T-helper 2 cell treated with Interferon-gamma antibody and Interleukin-4, amounts not matched to agents 5 μg/mL and 100 μg/mL, for 36 hours (primary cell): Measurements from ENCODE around the gene HLA-F.
A peak's percentile ranks its signal among the peaks of the same experiment; 100 is the strongest.

Experiments used
- DNase-seq: peaks from one replicate; pipeline ENCODE4 v3.0.0; 2021; ENCODE audit warnings: low spot score
- H3K27ac Mint-ChIP-seq: one replicate; pipeline ENCODE4 v1.8.0; 2021; ENCODE audit warnings: mild to moderate bottlenecking, mixed read lengths
- H3K27me3 Mint-ChIP-seq: one replicate; pipeline ENCODE4 v1.8.0; 2021; ENCODE audit warnings: low read depth, mixed read lengths
- H3K36me3 Mint-ChIP-seq: one replicate; pipeline ENCODE4 v1.8.0; 2021; ENCODE audit warnings: low read depth, mixed read lengths
- H3K4me1 Mint-ChIP-seq: one replicate; pipeline ENCODE4 v1.8.0; 2021; ENCODE audit warnings: low read depth, mixed read lengths
- H3K4me3 Mint-ChIP-seq: one replicate; pipeline ENCODE4 v1.8.0; 2022; ENCODE audit warnings: mild to moderate bottlenecking, moderate library complexity, mixed read lengths
- H3K9me3 Mint-ChIP-seq: one replicate; pipeline ENCODE4 v1.8.0; 2021; ENCODE audit warnings: mixed read lengths

HLA-F gene

GRCh38 chr6:29705389-29706231, 17.6 kb upstream of the HLA-F start:
- Mint-ChIP-seq H3K4me1 (peaks cover 42% of the 10 kb centered on the region), H3K9me3 (no peaks in the 10 kb centered on the region)
- no peak for DNase-seq

DNA sequence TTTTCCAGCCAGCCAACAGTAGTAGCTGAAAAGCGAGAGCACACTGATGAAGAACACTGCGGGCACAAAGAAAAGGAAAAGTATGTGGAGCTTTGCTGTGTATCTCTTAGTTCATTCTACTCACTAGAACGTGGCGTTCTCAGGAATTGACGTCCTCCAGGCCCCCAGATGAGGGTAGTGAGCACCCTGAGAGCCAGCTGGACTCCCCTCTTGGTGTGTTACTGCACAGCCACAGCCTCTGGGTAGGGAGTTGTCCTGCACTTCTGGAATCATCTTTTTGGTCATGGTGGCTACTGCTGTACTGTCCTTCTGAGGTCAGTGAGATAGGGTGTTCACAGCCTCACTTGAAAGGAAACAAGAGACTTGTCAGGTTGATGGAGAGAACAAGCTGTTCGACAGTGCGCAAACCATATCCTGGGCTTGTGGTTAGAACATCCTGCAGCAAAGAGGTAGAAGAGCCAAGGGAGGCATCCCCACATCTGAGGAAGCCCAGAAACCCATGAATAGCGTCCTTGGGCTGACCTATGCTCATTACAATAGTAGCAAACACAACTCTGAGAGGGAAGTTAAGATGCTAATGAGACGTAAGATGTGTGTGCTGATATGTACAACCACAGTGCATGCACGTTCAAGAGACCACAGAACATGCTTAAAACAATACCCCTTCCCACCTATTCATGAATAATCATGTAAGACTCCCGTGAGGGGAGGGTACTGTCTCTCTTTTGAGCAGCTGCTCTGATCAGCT, 14.6 kb upstream of the HLA-F start:
- no peaks in the 10 kb centered on the region for H3K36me3 Mint-ChIP-seq
- DNase-seq, result peak; percentile 65
- H3K4me1 Mint-ChIP-seq, result peaks cover 44% of the 10 kb centered on the region
- peaks cover 10% of the 10 kb centered on the region for H3K27me3 Mint-ChIP-seq
- no peaks in the 10 kb centered on the region for H3K9me3 Mint-ChIP-seq
- H3K4me3 Mint-ChIP-seq, result peak overlapping the region; percentile 72
- H3K27ac Mint-ChIP-seq, result peak overlapping the region; percentile 81

More at GRCh38 chr6:29705389-29706231, 17.6 kb upstream of the HLA-F start:
- H3K4me3 Mint-ChIP-seq, result no peak overlapping the region
- H3K27me3 Mint-ChIP-seq, result peaks cover 22% of the 10 kb centered on the region
- no peak overlapping the region for H3K27ac Mint-ChIP-seq
- H3K36me3 Mint-ChIP-seq, result no peaks in the 10 kb centered on the region

DNA sequence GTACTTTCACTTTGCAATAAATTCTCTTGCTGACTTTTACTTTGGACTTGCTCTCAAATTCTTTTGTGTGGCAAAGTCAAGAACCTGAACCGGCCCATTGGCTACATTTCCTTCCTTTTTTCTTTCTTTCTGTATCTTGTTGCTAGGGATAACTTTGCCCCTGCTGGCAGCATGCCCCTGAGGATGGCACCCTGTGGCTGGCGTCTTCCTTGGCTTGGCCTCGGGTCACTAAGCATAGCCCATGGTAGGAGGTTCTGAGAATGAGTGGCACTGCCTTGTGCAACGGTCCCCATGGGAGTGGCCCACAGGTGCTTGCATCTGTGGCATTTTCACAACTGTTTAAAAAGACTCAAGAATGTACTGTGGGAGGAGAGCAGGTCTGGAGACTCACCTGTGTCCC, 14.0 kb upstream of the HLA-F start:
- Mint-ChIP-seq H3K36me3 (no peaks in the 10 kb centered on the region), H3K4me3 (peak overlapping the region; percentile 72), H3K27ac (peak overlapping the region; percentile 81), H3K27me3 (peaks cover 4% of the 10 kb centered on the region), H3K4me1 (peaks cover 44% of the 10 kb centered on the region), H3K9me3 (no peaks in the 10 kb centered on the region)
- no peak for DNase-seq

DNA sequence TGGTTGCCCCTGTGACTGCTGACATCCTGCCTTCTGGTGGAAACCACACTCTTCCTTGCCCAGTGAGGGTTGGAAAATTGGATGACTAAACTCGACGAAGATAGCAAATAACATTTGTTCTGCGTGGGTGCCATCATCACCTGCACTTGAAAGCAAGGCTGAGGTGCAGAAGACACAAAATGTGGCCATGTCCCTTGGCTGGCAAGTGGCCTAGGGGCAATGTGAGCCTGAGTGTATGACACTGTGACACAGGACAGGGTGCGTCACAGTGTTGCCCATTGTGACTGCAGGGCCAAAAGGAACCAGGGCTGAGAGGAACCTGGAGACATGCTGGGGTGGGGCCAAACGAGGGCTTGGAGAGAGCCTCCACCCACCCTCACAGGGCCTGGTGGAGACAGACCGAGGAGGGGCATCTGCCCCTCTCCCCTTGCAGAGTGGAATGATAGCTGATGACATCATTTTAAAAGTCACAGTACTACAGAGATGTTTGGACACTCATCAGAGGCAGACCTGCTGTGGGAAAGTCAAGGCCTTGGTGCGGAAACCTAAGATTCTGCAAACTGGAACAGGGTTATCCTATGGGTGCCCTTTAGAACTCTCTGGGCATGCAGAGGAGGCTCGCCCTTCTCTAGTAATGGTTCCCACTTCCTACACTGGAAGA, 12.8 kb upstream of the HLA-F start:
- H3K9me3 Mint-ChIP-seq, result no peaks in the 10 kb centered on the region
- H3K27me3 Mint-ChIP-seq, result no peaks in the 10 kb centered on the region
- H3K27ac Mint-ChIP-seq, result peak overlapping the region; percentile 29
- H3K4me1 Mint-ChIP-seq, result peaks cover 41% of the 10 kb centered on the region
- DNase-seq, result no peak
- no peaks in the 10 kb centered on the region for H3K36me3 Mint-ChIP-seq
- H3K4me3 Mint-ChIP-seq, result peak overlapping the region; percentile 56

DNA sequence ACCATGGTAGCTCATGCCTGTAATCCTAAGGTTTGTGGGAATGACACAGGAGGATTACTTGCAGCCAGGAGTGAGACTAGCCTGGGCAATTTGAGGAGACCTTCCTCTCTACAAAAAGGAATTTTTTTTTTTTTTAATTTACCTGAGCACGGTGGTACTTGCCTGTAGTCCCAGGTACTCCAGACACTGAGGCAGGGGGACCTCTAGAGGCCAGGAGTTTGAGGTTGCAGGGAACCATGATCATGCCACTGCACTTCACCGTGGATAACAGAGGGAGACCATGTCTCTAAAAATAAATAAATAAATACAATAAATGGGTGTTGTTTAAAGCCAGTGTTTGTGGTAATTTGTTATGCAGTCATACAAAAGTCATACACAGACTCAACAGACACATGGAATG, 2.4 kb upstream of the HLA-F start:
- Mint-ChIP-seq H3K27ac (no peak overlapping the region), H3K4me3 (no peak overlapping the region), H3K4me1 (peaks cover 18% of the 10 kb centered on the region), H3K27me3 (no peaks in the 10 kb centered on the region), H3K9me3 (no peaks in the 10 kb centered on the region), H3K36me3 (peaks cover 23% of the 10 kb centered on the region)
- DNase-seq, result no peak

GRCh38 chr6:29723666-29724588, 693 bp downstream of the HLA-F start:
- H3K36me3 Mint-ChIP-seq, result peaks cover 48% of the 10 kb centered on the region

GRCh38 chr6:29724937-29725869, 2.0 kb downstream of the HLA-F start:
- peak overlapping the region; percentile 92 for H3K4me3 Mint-ChIP-seq
- peak overlapping the region; percentile 11 for H3K27ac Mint-ChIP-seq
- H3K36me3 Mint-ChIP-seq, result peaks cover 48% of the 10 kb centered on the region
- no peaks in the 10 kb centered on the region for H3K27me3 Mint-ChIP-seq
- H3K9me3 Mint-ChIP-seq, result no peaks in the 10 kb centered on the region
- peaks cover 41% of the 10 kb centered on the region for H3K4me1 Mint-ChIP-seq
- DNase-seq, result no peak

More at GRCh38 chr6:29723666-29724588, 693 bp downstream of the HLA-F start:
- Mint-ChIP-seq H3K4me1 (peaks cover 39% of the 10 kb centered on the region), H3K9me3 (no peaks in the 10 kb centered on the region), H3K4me3 (peak overlapping the region; percentile 92), H3K27ac (peak overlapping the region; percentile 85), H3K27me3 (no peaks in the 10 kb centered on the region)
- peak; percentile 56 for DNase-seq

DNA sequence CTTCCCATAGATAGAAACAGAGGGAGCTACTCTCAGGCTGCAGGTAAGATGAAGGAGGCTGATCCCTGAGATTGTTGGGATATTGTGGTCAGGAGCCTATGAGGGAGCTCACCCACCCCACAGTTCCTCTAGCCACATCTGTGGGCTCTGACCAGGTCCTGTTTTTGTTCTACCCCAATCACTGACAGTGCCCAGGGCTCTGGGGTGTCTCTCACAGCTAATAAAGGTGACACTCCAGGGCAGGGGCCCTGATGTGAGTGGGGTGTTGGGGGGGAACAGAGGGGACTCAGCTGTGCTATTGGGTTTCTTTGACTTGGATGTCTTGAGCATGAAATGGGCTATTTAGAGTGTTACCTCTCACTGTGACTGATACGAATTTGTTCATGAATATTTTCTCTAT, 2.8 kb downstream of the HLA-F start:
- Mint-ChIP-seq H3K36me3 (peaks cover 48% of the 10 kb centered on the region), H3K27me3 (no peaks in the 10 kb centered on the region), H3K4me1 (peaks cover 41% of the 10 kb centered on the region), H3K27ac (no peak overlapping the region), H3K9me3 (no peaks in the 10 kb centered on the region), H3K4me3 (peak overlapping the region; percentile 92)
- no peak for DNase-seq

GRCh38 chr6:29726571-29727194, 3.4 kb downstream of the HLA-F start:
- H3K36me3 Mint-ChIP-seq, result peaks cover 48% of the 10 kb centered on the region
- no peaks in the 10 kb centered on the region for H3K9me3 Mint-ChIP-seq
- H3K4me3 Mint-ChIP-seq, result peak overlapping the region; percentile 43
- no peak overlapping the region for H3K27ac Mint-ChIP-seq
- no peaks in the 10 kb centered on the region for H3K27me3 Mint-ChIP-seq
- peaks cover 38% of the 10 kb centered on the region for H3K4me1 Mint-ChIP-seq
- no peak for DNase-seq

- H3K36me3 Mint-ChIP-seq, result peaks cover 48% of the 10 kb centered on the region
- H3K27me3 Mint-ChIP-seq, result no peaks in the 10 kb centered on the region
- no peaks in the 10 kb centered on the region for H3K9me3 Mint-ChIP-seq
- H3K27ac Mint-ChIP-seq, result peak overlapping the region; percentile 26
- H3K4me1 Mint-ChIP-seq, result peaks cover 33% of the 10 kb centered on the region
- DNase-seq, result no peak
- H3K4me3 Mint-ChIP-seq, result peak overlapping the region; percentile 29
Observed at GRCh38 chr6:29727637-29728036, 4.4 kb downstream of the HLA-F start.

- Mint-ChIP-seq H3K4me3 (no peak overlapping the region), H3K9me3 (no peaks in the 10 kb centered on the region), H3K27me3 (no peaks in the 10 kb centered on the region), H3K4me1 (peaks cover 33% of the 10 kb centered on the region), H3K36me3 (peaks cover 44% of the 10 kb centered on the region), H3K27ac (peak overlapping the region; percentile 50)
- no peak for DNase-seq
Observed at GRCh38 chr6:29728173-29728874, 5.1 kb downstream of the HLA-F start.

- Mint-ChIP-seq H3K4me1 (peaks cover 33% of the 10 kb centered on the region), H3K27me3 (no peaks in the 10 kb centered on the region), H3K4me3 (no peak overlapping the region), H3K9me3 (no peaks in the 10 kb centered on the region), H3K36me3 (peaks cover 44% of the 10 kb centered on the region), H3K27ac (no peak overlapping the region)
- DNase-seq, result no peak
Observed at GRCh38 chr6:29728875-29729270, 5.6 kb downstream of the HLA-F start.
